Heart left ventricle (tissue), 16 donors: ENCODE results near the gene LRMDA. TPM values are rescaled to one million over a fixed set of nuclear protein-coding genes. Genes with fewer than 3 reads are reported as not detected.

Source experiments
- ATAC-seq, 4 donors: fragments of 200-7000 bp; cut with Tn5 transposase; one replicate each; pipeline ENCODE4 v1.9.1; 2020 to 2022; ENCODE audit warnings: moderate library complexity in 4 of 4, mild to moderate bottlenecking in 3 of 4, moderate number of reproducible peaks in 1 of 4
- DNase-seq, 5 donors: peaks; one replicate each; pipeline ENCODE4 v3.0.0-alpha.2; 2020
- H3K27ac ChIP-seq, 12 donors: fragments of 200-600 bp; sonication (generic) in 4 of 12; one replicate each; pipeline versions ENCODE4 v1.5.0 to v1.8.0; 2016 to 2022; ENCODE audit warnings: mild to moderate bottlenecking in 2 of 12
- H3K27me3 ChIP-seq, 9 donors: fragments of 200-600 bp; sonication (generic) in 2 of 9; one replicate each; pipeline versions ENCODE4 v1.5.1 to v1.8.0; 2016 to 2022; ENCODE audit warnings: mild to moderate bottlenecking in 3 of 9
- H3K36me3 ChIP-seq, 9 donors: fragments of 200-600 bp; sonication (generic) in 2 of 9; one replicate each; pipeline versions ENCODE4 v1.5.0 to v1.8.0; 2018 to 2022; ENCODE audit warnings: mild to moderate bottlenecking in 2 of 9
- H3K4me1 ChIP-seq, 12 donors: fragments of 200-600 bp; sonication (generic) in 4 of 12; one replicate each; pipeline versions ENCODE4 v1.5.0 to v1.8.0; 2016 to 2022; ENCODE audit warnings: mild to moderate bottlenecking in 3 of 12
- H3K4me3 ChIP-seq, 12 donors: fragments of 200-600 bp; sonication (generic) in 4 of 12; one replicate each; pipeline versions ENCODE4 v1.5.0 to v1.8.0; 2017 to 2022; ENCODE audit warnings: mild to moderate bottlenecking in 9 of 12, moderate library complexity in 4 of 12
- H3K9me3 ChIP-seq, 12 donors: fragments of 200-600 bp; sonication (generic) in 4 of 12; one replicate each; pipeline versions ENCODE4 v1.5.0 to v1.8.0; 2016 to 2022; ENCODE audit warnings: mild to moderate bottlenecking in 1 of 12
- CTCF ChIP-seq, 12 donors: fragments of 200-600 bp; sonication (generic) in 4 of 12; IDR thresholded peaks; one replicate each; pipeline versions ENCODE4 v1.5.0 to v1.8.0; 2018 to 2022; ENCODE audit warnings: antibody characterized with exemption in 12 of 12, mild to moderate bottlenecking in 5 of 12
- POLR2A ChIP-seq, 2 donors: fragments of 450-650 bp; IDR thresholded peaks; one replicate each; pipeline ENCODE4 v1.6.1; 2017; ENCODE audit warnings: antibody characterized with exemption in 2 of 2, mild to moderate bottlenecking in 2 of 2, moderate library complexity in 2 of 2
- WGBS, 4 donors: extraction: QIAGEN DNeasy Blood & Tissue Kit in 2 of 4; methylation state at CpG; one replicate each; pipeline versions ENCODE4 v1.1.5 to v1.1.7; 2013 to 2018; 5-methylcytosine and 5-hydroxymethylcytosine counted together
- intact Hi-C, 10 donors: fragments of 100-400 bp; cut with DNase I; formaldehyde crosslinking; loops; one replicate each; pipeline versions ENCODE4 v1.11.1 to v1.14.2; 2022
- polyA plus RNA-seq, 2 donors: library from polyadenylated mRNA; stranded (reverse); fragments of 200-250 nt; gene quantifications; one replicate each; pipeline ENCODE4 v1.2.3, GENCODE V29; 2013
- total RNA-seq, 9 donors: library from RNA; depleted of rRNA in 2 of 9; stranded (reverse); fragments of >200 nt in 2 of 9; fragmentation: NEBNext Ultra II Directional in 3 of 9; extraction: Animal tissue kit (Norgen Biotek cat#: 25700) in 3 of 9; gene quantifications; one replicate each; pipeline versions ENCODE4 v1.1.0 to v1.2.4, GENCODE V29; 2016 to 2023
- donor health status: ischemic (EF 13 %, LVEDD 7.1; RV severe dilation, severe dysfunction).
- donor health status: healthy with polysubstance abuse.
- donor health status: DM: no; HTN: yes; CAD: no.
- donor health status: DM: no; HTN: no; CAD: no.
- donor health status: ischemic (EF 25% LVEDD 6.9; RV normal size, moderate dysfunction).
- donor health status: ischemic (EF 25% LVEDD 5.7; RV mildly dilated, moderate dysfunction).
- donor health status: healthy.
- donor health status: DM: yes; HTN: yes; CAD: no.
- donor health status: ischemic (EF 35%, LVEDD 5.7; RV mildly dilated, moderate dysfunction).
- donor health status: nonischemic (EF 11% LVEDD 7.7; RV severe dilation, severe dysfunction).
- donor health status: DM: yes; HTN: yes; CAD: no.
- donor health status: PGD.
- donor health status: ischemic (EF 29% LVEDD 5.4; RV normal size, mild dysfunction).
- donor health status: nonischemic (EF 23%, LVEDD 6.1; RV moderate dilation, normal function).

The LRMDA gene
- total and polyA plus RNA-seq, 11 donors = 2.4 to 34.4 (median 14.9) TPM

- Histone ChIP-seq H3K27ac (no peak overlapping the region), H3K9me3 (no peaks in the 10 kb centered on the region), H3K4me3 (no peak overlapping the region), H3K36me3 (no peaks in the 10 kb centered on the region), H3K4me1 (no peaks in the 10 kb centered on the region), H3K27me3 (no peaks in the 10 kb centered on the region)
- DNase-seq (no peak), ATAC-seq (no peak)
- TF ChIP-seq CTCF (IDR thresholded peaks at IDR 0.05) (no peak), POLR2A (IDR thresholded peaks at IDR 0.05) (no peak)
- 96 to 98% (median 97%) methylated on average over 2 of the region's 2 CpGs for WGBS, 4 donors
- intact Hi-C loops = no loop called here
Measured at GRCh38 chr10:75866300-75866625, 434.8 kb downstream of the LRMDA start.

GRCh38 chr10:75866731-75867130 lies 435.3 kb downstream of the LRMDA start:
- intact Hi-C loops = no loop called here
- Histone ChIP-seq H3K4me3 (no peak overlapping the region), H3K9me3 (no peaks in the 10 kb centered on the region), H3K36me3 (no peaks in the 10 kb centered on the region), H3K4me1 (no peaks in the 10 kb centered on the region), H3K27me3 (no peaks in the 10 kb centered on the region), H3K27ac (no peak overlapping the region)
- DNase-seq (no peak), ATAC-seq (no peak)
- whole genome bisulfite sequencing, 4 donors = 85 to 93% (median 88%) methylated on average over 4 of the region's 4 CpGs
- TF ChIP-seq POLR2A (IDR thresholded peaks at IDR 0.05) (no peak), CTCF (IDR thresholded peaks at IDR 0.05) (no peak)

DNA sequence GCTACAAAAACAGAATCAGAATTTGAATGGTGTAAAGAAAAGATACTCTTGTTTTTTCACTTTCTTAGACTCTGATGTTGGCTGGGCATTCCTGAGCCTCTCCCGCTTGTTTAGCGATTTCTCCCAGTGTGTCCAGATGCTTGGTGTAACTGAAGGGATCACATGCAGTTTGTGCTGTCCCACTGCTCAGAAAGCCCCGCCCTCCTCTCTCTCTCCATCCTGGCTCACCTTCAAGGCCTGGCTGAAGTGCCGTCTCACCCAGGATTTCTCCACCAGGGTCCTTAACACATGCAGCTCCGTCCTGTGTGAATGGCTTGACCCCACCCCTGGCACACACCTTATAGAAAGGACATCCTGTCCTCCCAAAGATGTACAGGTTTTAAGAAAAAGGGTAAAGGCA lies 437.1 kb downstream of the LRMDA start:
- Histone ChIP-seq H3K4me3 (no peak overlapping the region), H3K4me1 (no peaks in the 10 kb centered on the region), H3K36me3 (no peaks in the 10 kb centered on the region), H3K27ac (no peak overlapping the region), H3K9me3 (no peaks in the 10 kb centered on the region), H3K27me3 (no peaks in the 10 kb centered on the region)
- intact Hi-C loops = no loop called here
- TF ChIP-seq CTCF (IDR thresholded peaks at IDR 0.05) (no peak), POLR2A (IDR thresholded peaks at IDR 0.05) (no peak)
- ATAC-seq (no peak), DNase-seq (no peak)
- 92 to 96% (median 94%) methylated on average over 5 of the region's 5 CpGs for WGBS, 4 donors

DNA sequence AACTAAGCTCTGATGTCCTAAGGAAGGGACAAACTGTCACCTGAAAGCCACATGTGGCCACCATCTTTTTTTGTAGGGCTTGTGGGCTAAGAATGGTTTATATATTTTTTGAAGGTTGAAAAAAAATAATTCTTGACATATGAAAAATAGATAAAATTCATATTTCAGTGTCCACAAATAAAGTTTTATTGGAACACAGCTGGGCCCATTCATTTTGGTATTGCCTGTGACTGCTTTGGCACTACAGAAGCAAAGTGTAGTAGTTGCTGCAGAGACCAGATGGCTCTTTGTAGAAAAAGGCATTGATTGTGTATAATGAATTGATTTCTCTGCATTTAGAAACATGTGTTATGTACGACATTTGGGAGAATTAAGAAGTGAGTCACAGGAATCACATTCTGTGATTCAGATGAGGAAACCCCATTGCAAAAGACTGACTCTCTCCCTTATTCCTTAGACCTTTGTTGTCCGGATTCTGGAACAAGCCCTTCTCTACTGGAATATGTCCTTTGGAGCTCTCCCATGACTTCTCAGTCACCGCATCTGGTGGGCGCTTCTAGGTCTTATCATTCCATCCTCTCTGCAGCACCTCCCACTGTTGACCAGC lies 438.7 kb downstream of the LRMDA start:
- TF ChIP-seq POLR2A (IDR thresholded peaks at IDR 0.05) = no peak
- no peak for TF ChIP-seq CTCF (IDR thresholded peaks at IDR 0.05)
- Histone ChIP-seq H3K36me3 (no peaks in the 10 kb centered on the region), H3K27me3 (no peaks in the 10 kb centered on the region), H3K27ac (no peak overlapping the region), H3K4me1 (no peaks in the 10 kb centered on the region), H3K9me3 (no peaks in the 10 kb centered on the region), H3K4me3 (no peak overlapping the region)
- no peak for DNase-seq
- WGBS, 4 donors = 94 to 96% (median 94%) methylated on average over 4 of the region's 4 CpGs
- ATAC-seq = no peak
- intact Hi-C loops = no loop called here
